Middle frontal gyrus (tissue), 1 donor: ENCODE data around the gene GCHFR.

Source experiments
- DNase-seq: peaks from one replicate; pipeline ENCODE4 v3.0.0-alpha.2; 2015; ENCODE audit warnings: low spot score; ENCODE audit errors: extremely low spot score

The GCHFR gene

GRCh38 chr15:40775740-40776536 is 12.1 kb downstream of the GCHFR start:
- no peak for DNase-seq

DNA sequence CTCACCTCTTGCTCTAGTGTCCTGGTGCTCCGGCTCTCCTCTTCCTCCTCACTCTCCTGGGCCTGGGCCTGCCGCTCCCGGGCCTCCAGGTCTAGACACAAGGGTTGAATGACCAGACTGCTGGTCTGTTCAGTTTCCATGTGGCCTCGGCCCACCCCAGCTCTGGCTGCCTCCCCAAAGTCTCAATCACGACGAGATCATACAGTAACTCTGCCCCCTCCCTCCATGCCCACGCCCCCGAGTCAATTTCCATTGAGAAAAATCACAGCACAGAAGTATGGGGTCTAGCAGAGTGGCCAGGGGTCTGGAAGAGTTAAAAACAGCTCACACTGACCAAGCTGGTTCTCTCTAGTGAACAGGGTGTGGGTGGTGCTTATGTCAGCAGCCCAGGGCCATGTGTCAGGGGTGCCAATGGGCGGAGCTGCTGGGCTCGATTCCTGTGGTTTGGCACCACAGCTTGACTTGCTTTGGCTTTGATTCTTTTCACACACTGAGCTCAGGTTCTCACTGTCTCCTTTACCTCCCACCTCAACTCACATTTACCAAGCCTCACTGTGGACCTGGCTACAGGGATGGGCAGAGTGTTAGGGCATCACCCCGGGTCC is 12.8 kb downstream of the GCHFR start:
- no peak for DNase-seq

DNA sequence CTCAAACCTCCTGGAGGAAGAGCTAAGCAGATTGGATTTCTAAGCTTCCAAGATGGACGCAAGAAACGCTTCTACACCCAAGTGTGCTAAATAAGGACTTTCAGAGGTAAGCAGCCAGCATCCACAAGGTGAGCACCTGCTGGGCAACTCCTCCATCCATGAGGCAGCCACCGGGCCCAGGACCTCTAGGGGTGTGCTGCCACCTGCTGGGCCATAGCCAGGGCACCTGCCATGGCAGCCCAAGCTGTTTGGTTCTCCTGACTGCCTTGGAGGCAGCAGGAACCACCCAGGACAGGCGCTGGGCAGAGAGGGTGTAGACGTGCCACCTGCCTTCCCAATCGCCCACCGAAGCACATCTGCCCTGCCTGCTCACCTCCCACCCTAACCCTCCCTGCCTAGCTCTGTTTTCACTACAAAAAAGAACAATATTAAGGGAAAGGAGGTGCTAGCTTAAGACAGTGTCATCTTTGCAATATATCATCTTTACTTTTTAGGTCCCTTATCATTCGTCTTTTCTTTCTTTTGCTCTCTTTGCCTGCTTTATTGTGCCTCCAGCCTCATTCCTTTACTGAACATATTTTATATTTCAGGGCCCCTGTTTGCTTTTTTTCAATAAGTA is 18.9 kb downstream of the GCHFR start:
- no peak for DNase-seq

DNA sequence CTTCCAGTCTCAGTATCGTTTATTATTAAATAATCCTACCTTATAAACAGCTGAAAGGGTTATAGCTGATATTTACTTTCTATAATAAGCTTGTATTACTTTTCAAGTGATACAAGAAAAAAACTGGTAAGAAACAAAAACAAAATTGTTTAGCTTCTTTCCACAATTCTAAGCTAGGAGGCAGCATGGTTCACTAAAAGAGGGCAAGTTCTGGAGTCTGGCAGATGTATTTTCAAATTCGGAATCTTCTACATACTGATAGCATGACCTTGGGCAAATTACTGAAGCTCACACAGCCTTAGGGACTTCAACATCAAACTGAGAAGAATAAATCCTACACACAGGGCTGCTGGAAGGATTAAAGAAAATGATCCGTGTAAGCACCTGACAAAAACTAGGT is 21.3 kb downstream of the GCHFR start:
- no peak for DNase-seq

GRCh38 chr15:40785814-40786213 is 21.9 kb downstream of the GCHFR start:
- DNase-seq, result no peak

DNA sequence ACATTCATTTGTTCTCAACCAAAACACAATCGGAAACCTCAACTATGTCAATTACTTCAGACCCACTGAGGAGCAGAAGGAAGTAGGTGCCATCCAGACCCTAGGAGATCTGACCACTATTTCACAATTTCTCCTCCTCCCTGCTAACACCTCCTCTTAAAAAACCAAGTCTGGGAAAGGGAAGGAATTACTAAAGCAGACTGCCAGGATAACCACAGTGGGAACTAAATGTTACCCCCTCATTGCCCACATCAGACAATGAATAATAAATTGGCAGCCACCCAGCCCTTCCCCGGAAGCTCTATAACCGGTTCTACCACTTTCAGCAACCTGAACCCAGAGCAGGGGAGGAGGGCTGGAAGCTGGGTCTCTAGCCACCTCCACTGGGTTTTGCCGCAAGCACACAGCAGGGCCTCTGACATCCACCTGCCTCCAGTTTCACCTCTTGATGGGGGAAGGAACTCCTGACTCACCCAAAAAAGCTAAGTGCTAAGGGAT is 23.5 kb downstream of the GCHFR start:
- DNase-seq, result no peak

- no peak for DNase-seq
Measured at GRCh38 chr15:40787991-40788390, 24.1 kb downstream of the GCHFR start.

- DNase-seq, result no peak
Measured at GRCh38 chr15:40789119-40789518, 25.3 kb downstream of the GCHFR start.

DNA sequence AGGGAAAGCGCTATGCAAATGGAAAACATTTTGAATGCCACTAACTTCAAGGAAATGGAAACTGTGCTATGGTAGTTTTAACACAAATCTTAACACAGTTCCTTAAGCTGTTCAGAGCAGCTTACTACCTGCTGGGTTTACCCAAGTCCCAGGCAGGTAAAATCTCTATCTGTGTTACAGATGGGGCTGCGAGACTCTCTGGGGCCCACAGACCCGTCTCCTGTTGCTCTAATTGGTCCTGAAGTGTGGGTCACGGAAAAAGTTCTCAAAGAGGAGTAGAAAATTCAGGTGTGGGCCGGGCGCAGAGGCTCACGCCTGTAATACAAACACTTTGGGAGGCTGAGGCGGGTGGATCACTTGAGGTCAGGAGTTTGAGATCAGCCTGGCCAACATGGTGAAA is 26.1 kb downstream of the GCHFR start:
- no peak for DNase-seq

GRCh38 chr15:40790718-40791117 is 26.9 kb downstream of the GCHFR start:
- DNase-seq, result no peak

DNA sequence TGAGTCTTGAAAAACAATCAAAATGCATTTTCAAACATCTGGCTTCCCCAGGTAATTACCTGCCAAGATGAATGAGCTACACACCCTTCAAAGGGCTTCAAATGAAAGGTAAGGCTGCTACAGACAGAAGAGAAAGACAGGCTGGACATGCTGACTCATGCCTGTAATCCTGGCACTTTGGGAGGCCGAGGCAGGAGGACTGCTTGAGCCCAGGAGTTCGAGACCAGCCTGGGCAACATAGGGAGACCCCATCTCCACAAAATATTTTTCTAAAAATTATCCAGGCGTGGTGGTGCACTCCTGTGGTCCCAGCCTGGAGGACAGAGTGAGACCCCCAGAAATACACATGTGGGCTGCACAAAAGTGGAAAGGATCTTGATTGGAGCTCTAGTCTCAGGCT is 28.5 kb downstream of the GCHFR start:
- no peak for DNase-seq

- DNase-seq, result no peak
Measured at GRCh38 chr15:40793216-40793989, 29.5 kb downstream of the GCHFR start.

DNA sequence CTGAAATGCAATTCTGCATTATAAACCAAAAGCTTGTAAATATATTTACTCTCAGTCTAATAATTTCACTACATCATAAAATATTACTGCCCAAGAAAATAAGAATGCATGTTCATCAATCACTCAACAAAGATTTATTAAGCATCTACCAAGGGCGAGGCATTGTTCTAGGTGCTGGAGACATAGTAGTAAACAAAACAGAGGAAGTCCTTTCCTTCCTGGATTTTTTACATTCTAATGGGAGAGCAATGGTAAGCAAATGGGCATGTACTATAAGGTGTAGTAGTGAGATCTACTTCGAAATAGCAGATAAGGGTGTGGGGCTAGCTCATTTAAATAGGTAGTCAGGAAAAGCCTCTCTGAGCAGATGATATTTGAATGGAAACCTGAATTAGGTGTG is 32.2 kb downstream of the GCHFR start:
- DNase-seq, result no peak

- no peak for DNase-seq
Measured at GRCh38 chr15:40796512-40796911, 32.6 kb downstream of the GCHFR start.

GRCh38 chr15:40799523-40799922 is 35.7 kb downstream of the GCHFR start:
- no peak for DNase-seq

GRCh38 chr15:40803076-40803475 is 39.2 kb downstream of the GCHFR start:
- no peak for DNase-seq

DNA sequence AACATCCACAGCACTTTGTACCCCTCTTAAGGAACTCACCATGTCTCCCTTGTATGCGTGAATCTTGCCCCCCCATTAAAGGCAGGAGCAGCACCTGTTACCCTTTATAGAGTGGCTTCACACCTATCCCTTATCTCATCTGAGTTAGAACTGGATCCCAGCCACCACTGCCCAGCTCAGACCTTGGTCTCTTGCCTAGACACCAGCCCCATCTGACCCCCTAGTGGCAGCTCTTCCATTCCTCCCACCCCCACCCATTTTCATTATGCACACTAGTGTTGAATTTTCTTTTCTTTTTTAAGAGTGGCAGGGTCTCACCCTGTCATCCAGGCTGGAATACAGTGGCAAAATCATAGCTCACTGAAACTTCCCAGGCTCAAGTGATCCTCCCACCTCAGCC is 39.8 kb downstream of the GCHFR start:
- DNase-seq, result no peak

DNA sequence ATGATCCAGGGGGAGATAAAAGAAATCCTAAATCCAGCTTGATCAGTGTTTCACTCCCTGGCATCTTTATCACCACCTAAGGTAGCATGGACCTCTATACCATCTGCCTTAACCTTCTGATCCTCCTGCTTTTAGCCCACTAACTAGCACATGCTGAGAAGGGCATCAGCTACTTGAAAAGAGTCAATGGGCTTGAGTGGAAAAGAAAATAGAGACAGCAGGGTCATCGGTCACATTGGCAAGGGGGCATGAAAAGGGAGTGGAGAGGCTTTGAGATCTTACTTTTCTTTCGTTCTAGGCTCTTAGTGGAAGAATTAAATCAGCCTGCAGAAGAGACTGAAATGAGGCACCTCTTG is 42.8 kb downstream of the GCHFR start:
- no peak for DNase-seq

DNA sequence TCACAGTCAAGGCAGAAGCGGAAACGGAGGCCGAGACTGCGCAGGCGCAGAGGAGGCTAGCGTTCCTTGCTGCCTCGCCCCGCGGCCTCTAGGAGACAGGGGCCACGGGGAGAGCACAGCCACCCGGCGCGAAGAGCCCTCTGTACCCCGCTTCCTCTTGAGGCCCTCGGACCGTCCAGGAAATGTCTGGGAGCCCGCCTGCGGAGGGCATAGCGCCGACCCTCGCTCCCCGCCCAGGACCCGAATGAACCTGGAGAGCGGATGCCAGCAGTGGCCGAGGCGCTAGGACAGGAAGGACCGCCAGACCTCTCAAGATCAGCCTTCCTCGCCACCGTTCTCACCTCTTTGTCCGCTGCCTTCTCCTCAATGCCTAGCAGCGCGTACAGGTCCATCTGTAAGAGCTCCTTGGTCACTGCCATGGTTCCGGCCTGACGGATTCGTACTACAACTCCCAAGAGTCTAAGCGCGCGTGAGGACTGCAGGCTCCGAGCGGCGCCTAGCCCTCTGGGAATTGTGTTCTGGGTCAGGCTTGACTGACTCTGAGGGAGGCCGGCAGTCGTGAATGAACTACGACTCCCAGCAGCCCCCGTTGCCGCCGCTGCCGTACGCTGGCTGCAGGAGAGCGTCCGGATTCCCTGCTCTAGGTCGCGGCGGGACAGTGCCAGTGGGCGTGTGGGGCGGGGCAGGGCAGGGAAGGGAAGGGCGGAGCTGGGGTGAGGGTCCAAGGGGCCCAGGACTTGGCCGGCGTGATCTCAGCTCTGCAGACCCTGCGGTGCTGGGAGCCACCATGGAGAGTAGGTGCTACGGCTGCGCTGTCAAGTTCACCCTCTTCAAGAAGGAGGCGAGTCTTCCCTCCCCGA is 43.4 kb downstream of the GCHFR start, which contains the start of the genes DNAJC17 and ZFYVE19:
Gene DNAJC17 (minus strand): TSS at position 446 of the 860 bp plus-strand sequence. CDS start 27 bp downstream, at position 419.
Gene ZFYVE19 (plus strand): TSS at position 62 of the 860 bp plus-strand sequence. CDS start 501 bp downstream, at position 563.
- peak; percentile 98 for DNase-seq

DNA sequence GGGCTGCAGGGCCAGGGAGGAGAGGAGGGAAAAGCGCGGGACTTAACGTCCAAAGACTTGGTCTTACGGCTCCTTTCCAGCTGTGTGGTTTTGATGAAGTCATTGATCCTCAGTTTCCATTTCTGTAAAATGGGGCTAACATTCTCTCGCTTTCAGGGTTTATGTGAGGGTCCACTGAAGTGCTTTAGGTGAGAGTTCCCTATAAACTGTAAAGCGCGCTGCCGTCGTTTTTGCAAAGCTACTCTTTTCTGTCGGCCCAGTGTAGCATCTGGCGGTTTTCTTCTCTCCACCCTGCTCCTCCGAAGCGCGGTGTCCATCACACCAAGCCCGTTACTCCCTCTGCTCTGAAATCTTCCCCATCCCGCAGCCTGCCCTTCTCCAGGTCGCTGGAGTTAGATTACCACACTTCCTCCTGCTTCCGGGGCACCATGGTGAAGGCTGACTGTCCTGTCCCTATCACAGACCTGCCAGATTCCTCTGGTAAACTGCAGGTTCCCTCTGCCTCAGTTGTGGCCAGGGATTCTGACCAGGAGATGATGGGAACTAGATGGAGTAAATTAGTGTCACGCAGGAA is 44.1 kb downstream of the GCHFR start:
- no peak for DNase-seq
